PC-9 (cell line): ENCODE measurements around the gene RBM10. TPM values are rescaled to one million over a fixed set of nuclear protein-coding genes. Genes with fewer than 3 reads are reported as not detected.

Experiments used
- BruUV-seq: library from RNA; stranded (reverse); fragments of 400-500 nt; replicated peaks from 2 replicates; lab custom pipeline; 2021; lab: Mats Ljungman, UMichigan
- CTCF ChIA-PET: fragments of 300-600 bp; sonication (Branson Sonifier 250); formaldehyde crosslinking; loops from one replicate; lab custom pipeline; 2022; ENCODE audit warnings: antibody characterized with exemption; lab: Charles Lee
- POLR2A ChIA-PET: fragments of 300-600 bp; sonication (Branson Sonifier 250); formaldehyde crosslinking; loops from one replicate; lab custom pipeline; 2022; ENCODE audit warnings: antibody characterized with exemption; ENCODE audit not compliant: unreplicated experiment; lab: Charles Lee
- DNase-seq, 2 experiments: peaks; one replicate each; pipeline versions ENCODE4 v3.0.0 to v3.0.0-alpha.2; 2015 to 2022; ENCODE audit warnings: mixed read lengths in 1 of 2
- H2AFZ ChIP-seq: fragments of 200-600 bp; sonication (generic); 2 replicates; pipeline ENCODE4 v1.8.1; 2017; ENCODE audit warnings: antibody characterized with exemption
- H3F3A ChIP-seq: fragments of 200-600 bp; sonication (generic); 2 replicates; pipeline ENCODE4 v1.8.1; 2017; ENCODE audit warnings: antibody characterized with exemption, mild to moderate bottlenecking, low read depth; ENCODE audit not compliant: insufficient read depth
- H3K27ac ChIP-seq: fragments of 200-600 bp; sonication (generic); 2 replicates; pipeline ENCODE4 v1.6.1; 2016; ENCODE audit warnings: mixed run types
- H3K27me3 ChIP-seq: fragments of 200-600 bp; sonication (generic); 2 replicates; pipeline ENCODE4 v1.6.1; 2016; ENCODE audit warnings: low read depth, mixed run types; ENCODE audit not compliant: insufficient read depth
- H3K36me3 ChIP-seq: fragments of 200-600 bp; sonication (generic); 2 replicates; pipeline ENCODE4 v1.6.1; 2016; ENCODE audit warnings: low read depth, mixed run types
- H3K4me1 ChIP-seq: fragments of 200-600 bp; sonication (generic); replicated peaks from 2 replicates; pipeline ENCODE4 v1.6.1; 2016; ENCODE audit warnings: mixed run types; ENCODE audit not compliant: insufficient read depth
- H3K4me2 ChIP-seq: fragments of 200-600 bp; sonication (generic); 2 replicates; pipeline ENCODE4 v1.6.1; 2017; ENCODE audit warnings: mixed run types
- H3K4me3 ChIP-seq: fragments of 200-600 bp; sonication (generic); 2 replicates; pipeline ENCODE4 v1.6.1; 2016; ENCODE audit warnings: mixed run types
- H3K79me2 ChIP-seq: fragments of 200-600 bp; sonication (generic); 2 replicates; pipeline ENCODE4 v1.6.1; 2017; ENCODE audit warnings: low read depth, mixed run types
- H3K9me2 ChIP-seq: fragments of 200-600 bp; sonication (generic); 2 replicates; pipeline ENCODE4 v1.8.1; 2017; ENCODE audit warnings: mild to moderate bottlenecking; ENCODE audit not compliant: insufficient read depth
- H3K9me3 ChIP-seq: fragments of 200-600 bp; sonication (generic); 2 replicates; pipeline ENCODE4 v1.8.1; 2016; ENCODE audit warnings: low read depth; ENCODE audit not compliant: insufficient read depth
- H4K20me1 ChIP-seq: fragments of 200-600 bp; sonication (generic); 2 replicates; pipeline ENCODE4 v1.8.1; 2017; ENCODE audit not compliant: insufficient read depth
- CTCF ChIP-seq: fragments of 200-600 bp; sonication (generic); conservative IDR thresholded peaks from 2 replicates; pipeline ENCODE4 v1.6.1; 2017; ENCODE audit warnings: mixed run types, antibody characterized with exemption, mild to moderate bottlenecking, moderate library complexity
- EZH2 ChIP-seq: fragments of 200-600 bp; sonication (generic); IDR thresholded peaks from 2 replicates; pipeline ENCODE4 v1.8.0; 2017; ENCODE audit warnings: antibody characterized with exemption, low read depth
- intact Hi-C: fragments of 100-400 bp; cut with micrococcal nuclease; formaldehyde crosslinking; loops from one replicate; pipeline ENCODE4 v1.10.0; 2022; ENCODE audit not compliant: unreplicated experiment
- total RNA-seq: library from RNA; stranded (reverse); gene quantifications from 2 replicates; pipeline ENCODE4 v1.2.3, GENCODE V29; 2021

Gene RBM10
- total RNA-seq, 1 experiment from 2014 or later, result 34.8 TPM

DNA sequence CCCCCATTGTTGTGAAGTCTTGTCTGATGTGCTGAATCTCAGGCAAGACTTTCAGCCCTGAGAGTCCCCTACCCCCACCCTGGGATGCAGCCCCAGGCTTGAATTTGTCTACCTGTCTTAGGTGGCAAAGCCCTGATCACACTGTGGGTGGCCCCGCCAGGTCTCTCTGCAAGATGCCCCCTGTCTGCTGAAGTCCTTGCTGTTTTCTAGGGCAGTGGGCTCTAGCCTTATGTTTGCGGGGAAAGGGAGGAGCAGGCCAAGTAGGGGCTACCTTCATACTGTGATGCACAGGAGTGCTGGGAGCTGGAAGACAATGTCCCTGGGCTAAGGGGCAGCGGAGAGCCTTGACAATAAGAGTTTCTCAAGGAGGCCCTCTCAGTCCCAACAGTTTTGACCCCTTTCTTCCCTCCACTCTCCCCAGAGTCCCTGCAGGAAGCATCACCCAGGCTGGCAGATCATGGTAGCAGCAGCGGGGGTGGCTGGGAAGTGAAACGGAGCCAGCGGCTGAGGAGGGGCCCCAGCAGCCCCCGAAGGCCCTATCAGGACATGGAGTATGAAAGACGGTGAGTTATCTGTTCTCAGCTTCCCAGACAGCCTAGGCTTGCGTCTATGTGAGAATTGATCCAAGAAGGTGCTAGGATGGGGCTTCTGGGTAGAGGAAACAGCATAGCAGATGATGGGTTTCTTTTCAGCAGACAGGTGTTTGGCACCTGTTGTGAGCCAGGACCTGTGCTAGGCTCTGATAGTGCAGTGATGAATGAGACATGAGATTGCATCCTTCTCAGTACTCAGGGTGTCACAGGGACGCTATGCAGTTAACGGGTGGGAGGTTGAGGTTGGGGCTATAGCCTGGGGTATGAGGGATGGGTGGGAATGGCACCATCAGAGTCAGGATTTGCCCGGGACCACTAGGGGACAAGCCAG is 2.2 kb downstream of the RBM10 start:
- CTCF ChIA-PET, result no interaction called here

GRCh38 chrX:47148946-47149345 is 3.9 kb downstream of the RBM10 start:
- Histone ChIP-seq H3K4me3 (no peak overlapping the region), H2AFZ (no peak overlapping the region), H4K20me1 (peaks cover 5% of the 10 kb centered on the region; the same call in 1 of the 2 replicates), H3K27me3 (no peaks in the 10 kb centered on the region), H3K9me2 (no peaks in the 10 kb centered on the region), H3K79me2 (peaks cover 46% of the 10 kb centered on the region), H3K4me2 (no peak overlapping the region), H3K4me1 (no peaks in the 10 kb centered on the region), H3K36me3 (no peaks in the 10 kb centered on the region), H3K9me3 (no peaks in the 10 kb centered on the region), H3K27ac (no peak overlapping the region), H3F3A (no peaks in the 10 kb centered on the region)
- BruUV-seq, result no TSS peak
- POLR2A ChIA-PET, result no interaction called here
- CTCF ChIA-PET, result no interaction called here
- TF ChIP-seq EZH2 (no peak), CTCF (no peak)
- no peak for DNase-seq
- intact Hi-C loops, result no loop called here

More for the DNA sequence above, 2.2 kb downstream of the RBM10 start:
- POLR2A ChIA-PET, result no interaction called here
- Histone ChIP-seq H3K9me2 (no peaks in the 10 kb centered on the region), H3K4me2 (peak overlapping the region; percentile 68), H3F3A (no peaks in the 10 kb centered on the region), H3K4me1 (no peaks in the 10 kb centered on the region), H3K9me3 (no peaks in the 10 kb centered on the region), H3K36me3 (no peaks in the 10 kb centered on the region), H3K27me3 (no peaks in the 10 kb centered on the region), H2AFZ (no peak overlapping the region), H3K4me3 (peak overlapping the region; percentile 57; the same call in 1 of the 2 replicates), H3K27ac (no peak overlapping the region), H4K20me1 (peaks cover 5% of the 10 kb centered on the region; the same call in 1 of the 2 replicates), H3K79me2 (peaks cover 53% of the 10 kb centered on the region)
- DNase-seq, result no peak
- TF ChIP-seq CTCF, result no peak
- no peak for TF ChIP-seq EZH2
- intact Hi-C loops, result no loop called here
- BruUV-seq, result no TSS peak

GRCh38 chrX:47151435-47151834 is 6.4 kb downstream of the RBM10 start:
- no TSS peak for BruUV-seq
- H3F3A ChIP-seq, result no peaks in the 10 kb centered on the region
- no peak overlapping the region for H2AFZ ChIP-seq
- no peaks in the 10 kb centered on the region for H3K4me1 ChIP-seq
- H3K36me3 ChIP-seq, result no peaks in the 10 kb centered on the region
- no peak overlapping the region for H3K27ac ChIP-seq
- no peaks in the 10 kb centered on the region for H3K9me2 ChIP-seq
- H3K4me2 ChIP-seq, result no peak overlapping the region
- CTCF ChIA-PET, result no interaction called here
- peaks cover 35% of the 10 kb centered on the region for H3K79me2 ChIP-seq
- H3K27me3 ChIP-seq, result no peaks in the 10 kb centered on the region
- POLR2A ChIA-PET, result no interaction called here
- H3K9me3 ChIP-seq, result no peaks in the 10 kb centered on the region
- peaks cover 5% of the 10 kb centered on the region; the same call in 1 of the 2 replicates for H4K20me1 ChIP-seq
- intact Hi-C loops, result no loop called here
- DNase-seq, result no peak
- TF ChIP-seq CTCF, result no peak
- no peak for TF ChIP-seq EZH2
- H3K4me3 ChIP-seq, result no peak overlapping the region
